GM12878 (cell line): ENCODE data around the gene CSTA. TPM values are rescaled to one million over a fixed set of nuclear protein-coding genes. Genes with fewer than 3 reads are reported as not detected.

ENCODE experiments used
- ATAC-seq: fragments of 200-7000 bp; cut with Tn5 transposase; 3 replicates; pipeline ENCODE4 v1.9.1; 2020; ENCODE audit warnings: mild to moderate bottlenecking, moderate library complexity
- BruUV-seq: library from RNA; stranded (reverse); fragments of 400-500 nt; replicated peaks from 2 replicates; lab custom pipeline; 2021; lab: Mats Ljungman, UMichigan
- CTCF ChIA-PET: fragments of 300-600 bp; sonication (Branson Sonifier 250); formaldehyde crosslinking; extraction: SDS; loops from one replicate; lab custom pipeline; 2021; ENCODE audit warnings: inconsistent platforms; lab: Yijun Ruan, JAX
- POLR2A ChIA-PET: fragments of 350-600 bp; formaldehyde crosslinking; extraction: SDS; loops from one replicate; lab custom pipeline; 2021; ENCODE audit warnings: inconsistent platforms; lab: Charles Lee
- RAD21 ChIA-PET: fragments of 300-600 bp; sonication (Branson Sonifier 250); formaldehyde crosslinking; loops from one replicate; lab custom pipeline; 2023; ENCODE audit warnings: antibody characterized with exemption; ENCODE audit not compliant: unreplicated experiment; lab: Charles Lee
- SMC1A ChIA-PET: fragments of 300-600 bp; sonication (Branson Sonifier 250); formaldehyde crosslinking; loops from one replicate; lab custom pipeline; 2023; ENCODE audit not compliant: unreplicated experiment, uncharacterized antibody; lab: Charles Lee
- DNase-seq: peaks from one replicate; pipeline ENCODE4 v3.0.0-alpha.2; 2011; ENCODE audit warnings: low read depth, low spot score
- FAIRE-seq: peaks from 3 replicates; lab custom pipeline; 2011; peaks lifted over from hg19 to GRCh38; lab: Jason Lieb, UNC
- H2AFZ ChIP-seq: 2 replicates; pipeline ENCODE4 v1.6.0; 2011; ENCODE audit warnings: low read depth, low read length, control low read depth; ENCODE audit not compliant: control insufficient read depth
- H3K27ac ChIP-seq: 2 replicates; pipeline ENCODE4 v1.5.1; 2011; ENCODE audit warnings: control low read depth; ENCODE audit not compliant: control insufficient read depth, insufficient read depth
- H3K27me3 ChIP-seq, 2 experiments: replicated peaks in 1 of 2; 2 replicates each; pipeline versions ENCODE4 v1.6.0 to v1.6.1; 2011; ENCODE audit warnings: low read length in 1 of 2; ENCODE audit not compliant: control insufficient read depth in 2 of 2, insufficient read depth in 2 of 2
- H3K36me3 ChIP-seq, 2 experiments: 2 replicates each; pipeline ENCODE4 v1.5.1; 2011; ENCODE audit warnings: low read length in 1 of 2; ENCODE audit not compliant: control insufficient read depth in 2 of 2, insufficient read depth in 2 of 2
- H3K4me1 ChIP-seq: 2 replicates; pipeline ENCODE4 v1.6.1; 2011; ENCODE audit warnings: mild to moderate bottlenecking, low read length, moderate library complexity, mixed read lengths; ENCODE audit not compliant: control insufficient read depth, insufficient read depth
- H3K4me2 ChIP-seq: 2 replicates; pipeline ENCODE4 v1.6.0; 2011; ENCODE audit warnings: control low read depth; ENCODE audit not compliant: control insufficient read depth, insufficient read depth
- H3K4me3 ChIP-seq: fragments of 200-600 bp; sonication (generic); 2 replicates; pipeline ENCODE4 v1.5.1; 2016
- H3K79me2 ChIP-seq: 2 replicates; pipeline ENCODE4 v1.6.0; 2011; ENCODE audit warnings: low read length; ENCODE audit not compliant: control insufficient read depth, insufficient read depth
- H3K9ac ChIP-seq: 2 replicates; pipeline ENCODE4 v1.8.0; 2011; ENCODE audit warnings: low read length, control low read depth, mixed read lengths; ENCODE audit not compliant: control insufficient read depth, insufficient read depth
- H3K9me3 ChIP-seq: replicated peaks from 3 replicates; pipeline ENCODE4 v1.5.1; 2011; ENCODE audit warnings: mild to moderate bottlenecking, low read length; ENCODE audit not compliant: control insufficient read depth, insufficient read depth
- H4K20me1 ChIP-seq: 2 replicates; pipeline ENCODE4 v1.6.0; 2011; ENCODE audit not compliant: control insufficient read depth, insufficient read depth
- BACH1 ChIP-seq: fragments of 450-650 bp; IDR thresholded peaks from 2 replicates; pipeline ENCODE4 v1.6.1; 2017; ENCODE audit warnings: mild to moderate bottlenecking, borderline replicate concordance
- KDM1A ChIP-seq: fragments of 200-600 bp; sonication (generic); IDR thresholded peaks from 2 replicates; pipeline ENCODE4 v1.6.1; 2016; ENCODE audit warnings: borderline replicate concordance
- MTA2 ChIP-seq: fragments of 450-650 bp; IDR thresholded peaks from 2 replicates; pipeline ENCODE4 v1.6.1; 2016; ENCODE audit warnings: low read depth, mild to moderate bottlenecking, moderate library complexity
- MTA3 ChIP-seq: IDR thresholded peaks from 2 replicates; pipeline ENCODE4 v1.6.1; 2012; ENCODE audit warnings: low read length, inconsistent platforms, borderline replicate concordance
- NR2C1 ChIP-seq: fragments of 450-650 bp; IDR thresholded peaks from 2 replicates; pipeline ENCODE4 v1.6.1; 2017; ENCODE audit warnings: antibody characterized with exemption, mild to moderate bottlenecking, moderate library complexity
- NRF1 ChIP-seq: conservative IDR thresholded peaks from 2 replicates; pipeline ENCODE4 v1.6.1; 2011; ENCODE audit warnings: mild to moderate bottlenecking, low read depth, low read length, improper control_type of control experiment
- PAX5 ChIP-seq: IDR thresholded peaks from 2 replicates; pipeline ENCODE4 v1.6.1; 2011; ENCODE audit warnings: low read depth, low read length, borderline replicate concordance
- PML ChIP-seq: IDR thresholded peaks from 2 replicates; pipeline ENCODE4 v1.6.1; 2012; ENCODE audit warnings: low read length, inconsistent platforms
- RAD21 ChIP-seq: IDR thresholded peaks from 2 replicates; pipeline ENCODE4 v1.6.1; 2011; ENCODE audit warnings: mild to moderate bottlenecking, low read depth, low read length, moderate library complexity; ENCODE audit not compliant: insufficient read depth
- RUNX3 ChIP-seq: IDR thresholded peaks from 2 replicates; pipeline ENCODE4 v1.6.1; 2012; ENCODE audit warnings: low read length, inconsistent platforms
- SMC3 ChIP-seq: IDR thresholded peaks from 2 replicates; pipeline ENCODE4 v1.6.1; 2011; ENCODE audit warnings: low read length, improper control_type of control experiment, borderline replicate concordance
- YBX1 ChIP-seq: fragments of 450-650 bp; IDR thresholded peaks from 2 replicates; pipeline ENCODE4 v1.6.1; 2016; ENCODE audit warnings: antibody characterized with exemption
- WGBS: methylation state at CpG from one replicate; pipeline ENCODE4 v1.1.6; 2016; ENCODE audit warnings: low lambda C conversion rate; ENCODE audit not compliant: insufficient replicate concordance, insufficient coverage; ENCODE audit errors: missing lambda C conversion rate; 5-methylcytosine and 5-hydroxymethylcytosine counted together
- in situ Hi-C: fragments of 300-500 bp; cut with MboI; formaldehyde crosslinking; loops from 9 replicates; pipeline ENCODE4 v1.14.3; 2018; ENCODE audit warnings: mixed read lengths
- intact Hi-C: fragments of 100-400 bp; cut with micrococcal nuclease; formaldehyde crosslinking; loops from one replicate; pipeline ENCODE4 v1.14.2; 2022; ENCODE audit not compliant: unreplicated experiment
- polyA plus RNA-seq, 11 experiments: library from polyadenylated mRNA; depleted of rRNA in 4 of 11; unstranded in 6 of 11; stranded (reverse) in 5 of 11; fragments of >200 nt; fragmentation: Nextera tagmentation in 4 of 11; fragmentation: Illumina TruSeq in 1 of 11; extraction: Ambion mirVana in 4 of 11; extraction: Trizol in 1 of 11; gene quantifications; 1 replicate in 1 of 11; 2 replicates in 10 of 11; pipeline versions ENCODE4 v1.2.1 to v1.2.3, GENCODE V29; 2011 to 2016; ENCODE audit warnings: inconsistent platforms in 2 of 11, missing spikeins in 2 of 11, low read depth in 1 of 11
- total RNA-seq, 4 experiments: library from RNA; depleted of rRNA in 3 of 4; stranded (reverse); fragments of >200 nt in 3 of 4; fragmentation: Illumina TruSeq in 1 of 4; extraction: Trizol in 1 of 4; gene quantifications; 2 replicates each; pipeline versions ENCODE4 v1.2.1 to v1.2.3, GENCODE V29; 2013 to 2021
- TF ChIP-seq, protein P1 (sequence below): fragments of 450-650 bp; IDR thresholded peaks from 2 replicates; pipeline ENCODE4 v1.6.1; 2017; ENCODE audit warnings: borderline replicate concordance
- TF ChIP-seq, protein P2 (sequence below), 3 experiments: IDR thresholded peaks in 2 of 3; conservative IDR thresholded peaks in 1 of 3; 2 replicates each; pipeline ENCODE4 v1.5.1; 2011; ENCODE audit warnings: low read depth in 3 of 3, low read length in 3 of 3, mild to moderate bottlenecking in 3 of 3, control low read depth in 2 of 3, moderate library complexity in 2 of 3, inconsistent platforms in 1 of 3, mixed read lengths in 1 of 3; ENCODE audit not compliant: control insufficient read depth in 2 of 3, insufficient read depth in 1 of 3; ENCODE audit errors: extremely low read depth in 1 of 3
- TF ChIP-seq, protein P3 (sequence below): fragments of 450-650 bp; formaldehyde crosslinking; IDR thresholded peaks from 2 replicates; pipeline ENCODE4 v1.4.0; 2022; ENCODE audit warnings: mild to moderate bottlenecking, moderate library complexity
- TF ChIP-seq, protein P4 (sequence below): fragments of 450-650 bp; IDR thresholded peaks from 2 replicates; pipeline ENCODE4 v1.6.1; 2017; ENCODE audit warnings: mild to moderate bottlenecking

CSTA gene
- total and polyA plus RNA-seq, 10 of the 15 experiments (the other 5 are each of a cell fraction or from before 2014, with no cell fraction given), result 1.8 to 6.7 (median 3.4) TPM

DNA sequence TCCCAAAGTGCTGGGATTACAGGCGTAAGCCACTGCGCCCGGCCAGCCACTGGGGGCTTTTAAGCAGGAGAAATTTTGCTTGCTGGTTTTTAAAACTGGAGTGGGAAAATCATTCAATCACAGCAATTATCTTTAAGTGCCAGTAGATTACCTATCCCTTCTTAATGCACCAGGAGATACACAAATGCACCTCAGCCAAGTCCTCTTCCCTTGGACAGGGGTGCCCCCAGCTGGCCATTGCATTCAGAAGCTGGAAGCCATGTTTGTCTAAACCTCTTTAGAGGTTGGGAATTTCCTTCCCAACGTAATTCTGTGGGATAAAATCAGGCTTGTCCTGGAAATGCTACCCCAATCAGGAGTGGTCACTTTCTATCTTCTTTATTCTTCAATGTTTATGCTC lies 31.4 kb downstream of the CSTA start:
- H3K9me3 ChIP-seq, result no peaks in the 10 kb centered on the region
- RAD21 ChIA-PET, result interaction anchor here (0.8 to 7.4 kb wide), 6 partner anchors 15 to 810 kb away, joined by 3 to 114 read pairs (median 4); no protein-coding TSS in a partner anchor
- no peak overlapping the region for H2AFZ ChIP-seq
- no peaks in the 10 kb centered on the region for H4K20me1 ChIP-seq
- H3K4me1 ChIP-seq, result no peaks in the 10 kb centered on the region
- intact Hi-C loops (loop anchor here (1.0 to 2.0 kb wide), 5 partner anchors 50 to 810 kb away; no protein-coding TSS in a partner anchor), in situ Hi-C loops (loop anchor here (5.0 to 10.0 kb wide), 2 partner anchors 254 to 812 kb away; partner anchors contain the start of gene POLQ)
- H3K36me3 ChIP-seq, result peaks cover 0 to 3% of the 10 kb centered on the region in 2 experiments; a peak in 2 of 4 replicates
- DNase-seq (no peak), FAIRE-seq (no peak), ATAC-seq (peak; percentile 72)
- CTCF ChIA-PET, result interaction anchor here (1.0 to 7.9 kb wide), 12 partner anchors 13 to 809 kb away, joined by 3 to 192 read pairs (median 6); partner anchors contain the start of gene FAM162A
- 82% methylated on average over 4 of the region's 4 CpGs for WGBS
- H3K27ac ChIP-seq, result no peak overlapping the region
- BruUV-seq, result no TSS peak
- H3K4me2 ChIP-seq, result no peak overlapping the region
- H3K79me2 ChIP-seq, result no peaks in the 10 kb centered on the region
- H3K4me3 ChIP-seq, result no peak overlapping the region
- H3K27me3 ChIP-seq, result no peaks in the 10 kb centered on the region
- H3K9ac ChIP-seq, result no peak overlapping the region
- SMC1A ChIA-PET, result interaction anchor here (1.2 to 7.9 kb wide), 11 partner anchors 9 to 809 kb away, joined by 3 to 191 read pairs (median 4); no protein-coding TSS in a partner anchor
- POLR2A ChIA-PET, result interaction anchor here (1.0 to 1.2 kb wide), 2 partner anchors 14 to 49 kb away, joined by 3 to 4 read pairs; no protein-coding TSS in a partner anchor
- TF ChIP-seq BACH1 (no peak), NRF1 (no peak), NR2C1 (no peak), PAX5 (no peak), PML (no peak), YBX1 (no peak), RAD21 (peak; percentile 93), KDM1A (no peak), SMC3 (peak; percentile 82; the same call in 1 of the 2 replicates), MTA2 (no peak), MTA3 (no peak), RUNX3 (no peak)
- TF ChIP-seq, protein P1, sequence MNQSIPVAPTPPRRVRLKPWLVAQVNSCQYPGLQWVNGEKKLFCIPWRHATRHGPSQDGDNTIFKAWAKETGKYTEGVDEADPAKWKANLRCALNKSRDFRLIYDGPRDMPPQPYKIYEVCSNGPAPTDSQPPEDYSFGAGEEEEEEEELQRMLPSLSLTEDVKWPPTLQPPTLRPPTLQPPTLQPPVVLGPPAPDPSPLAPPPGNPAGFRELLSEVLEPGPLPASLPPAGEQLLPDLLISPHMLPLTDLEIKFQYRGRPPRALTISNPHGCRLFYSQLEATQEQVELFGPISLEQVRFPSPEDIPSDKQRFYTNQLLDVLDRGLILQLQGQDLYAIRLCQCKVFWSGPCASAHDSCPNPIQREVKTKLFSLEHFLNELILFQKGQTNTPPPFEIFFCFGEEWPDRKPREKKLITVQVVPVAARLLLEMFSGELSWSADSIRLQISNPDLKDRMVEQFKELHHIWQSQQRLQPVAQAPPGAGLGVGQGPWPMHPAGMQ, result no peak
- TF ChIP-seq, protein P2, sequence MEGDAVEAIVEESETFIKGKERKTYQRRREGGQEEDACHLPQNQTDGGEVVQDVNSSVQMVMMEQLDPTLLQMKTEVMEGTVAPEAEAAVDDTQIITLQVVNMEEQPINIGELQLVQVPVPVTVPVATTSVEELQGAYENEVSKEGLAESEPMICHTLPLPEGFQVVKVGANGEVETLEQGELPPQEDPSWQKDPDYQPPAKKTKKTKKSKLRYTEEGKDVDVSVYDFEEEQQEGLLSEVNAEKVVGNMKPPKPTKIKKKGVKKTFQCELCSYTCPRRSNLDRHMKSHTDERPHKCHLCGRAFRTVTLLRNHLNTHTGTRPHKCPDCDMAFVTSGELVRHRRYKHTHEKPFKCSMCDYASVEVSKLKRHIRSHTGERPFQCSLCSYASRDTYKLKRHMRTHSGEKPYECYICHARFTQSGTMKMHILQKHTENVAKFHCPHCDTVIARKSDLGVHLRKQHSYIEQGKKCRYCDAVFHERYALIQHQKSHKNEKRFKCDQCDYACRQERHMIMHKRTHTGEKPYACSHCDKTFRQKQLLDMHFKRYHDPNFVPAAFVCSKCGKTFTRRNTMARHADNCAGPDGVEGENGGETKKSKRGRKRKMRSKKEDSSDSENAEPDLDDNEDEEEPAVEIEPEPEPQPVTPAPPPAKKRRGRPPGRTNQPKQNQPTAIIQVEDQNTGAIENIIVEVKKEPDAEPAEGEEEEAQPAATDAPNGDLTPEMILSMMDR (IDR thresholded peaks at IDR 0.05 in 2 of 3, conservative IDR thresholded peaks at IDR 0.05 in 1 of 3; ENCODE audit: control insufficient read depth in 2 of 3, extremely low read depth in 1 of 3, insufficient read depth in 1 of 3, low read depth in 3 of 3, low read length in 3 of 3), result peak; percentile 49 to 80 (median 51); a peak in 4 of 6 replicates
- TF ChIP-seq, protein P3, sequence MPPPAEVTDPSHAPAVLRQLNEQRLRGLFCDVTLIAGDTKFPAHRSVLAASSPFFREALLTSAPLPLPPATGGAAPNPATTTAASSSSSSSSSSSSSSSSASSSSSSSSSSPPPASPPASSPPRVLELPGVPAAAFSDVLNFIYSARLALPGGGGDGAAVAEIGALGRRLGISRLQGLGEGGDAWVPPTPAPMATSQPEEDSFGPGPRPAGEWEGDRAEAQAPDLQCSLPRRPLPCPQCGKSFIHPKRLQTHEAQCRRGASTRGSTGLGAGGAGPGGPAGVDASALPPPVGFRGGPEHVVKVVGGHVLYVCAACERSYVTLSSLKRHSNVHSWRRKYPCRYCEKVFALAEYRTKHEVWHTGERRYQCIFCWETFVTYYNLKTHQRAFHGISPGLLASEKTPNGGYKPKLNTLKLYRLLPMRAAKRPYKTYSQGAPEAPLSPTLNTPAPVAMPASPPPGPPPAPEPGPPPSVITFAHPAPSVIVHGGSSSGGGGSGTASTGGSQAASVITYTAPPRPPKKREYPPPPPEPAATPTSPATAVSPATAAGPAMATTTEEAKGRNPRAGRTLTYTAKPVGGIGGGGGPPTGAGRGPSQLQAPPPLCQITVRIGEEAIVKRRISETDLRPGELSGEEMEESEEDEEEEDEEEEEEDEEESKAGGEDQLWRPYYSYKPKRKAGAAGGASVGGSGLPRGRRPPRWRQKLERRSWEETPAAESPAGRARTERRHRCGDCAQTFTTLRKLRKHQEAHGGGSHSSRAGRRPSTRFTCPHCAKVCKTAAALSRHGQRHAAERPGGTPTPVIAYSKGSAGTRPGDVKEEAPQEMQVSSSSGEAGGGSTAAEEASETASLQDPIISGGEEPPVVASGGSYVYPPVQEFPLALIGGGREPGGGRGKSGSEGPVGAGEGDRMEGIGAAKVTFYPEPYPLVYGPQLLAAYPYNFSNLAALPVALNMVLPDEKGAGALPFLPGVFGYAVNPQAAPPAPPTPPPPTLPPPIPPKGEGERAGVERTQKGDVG (CRISPR knock-in tag), result no peak
- TF ChIP-seq, protein P4, sequence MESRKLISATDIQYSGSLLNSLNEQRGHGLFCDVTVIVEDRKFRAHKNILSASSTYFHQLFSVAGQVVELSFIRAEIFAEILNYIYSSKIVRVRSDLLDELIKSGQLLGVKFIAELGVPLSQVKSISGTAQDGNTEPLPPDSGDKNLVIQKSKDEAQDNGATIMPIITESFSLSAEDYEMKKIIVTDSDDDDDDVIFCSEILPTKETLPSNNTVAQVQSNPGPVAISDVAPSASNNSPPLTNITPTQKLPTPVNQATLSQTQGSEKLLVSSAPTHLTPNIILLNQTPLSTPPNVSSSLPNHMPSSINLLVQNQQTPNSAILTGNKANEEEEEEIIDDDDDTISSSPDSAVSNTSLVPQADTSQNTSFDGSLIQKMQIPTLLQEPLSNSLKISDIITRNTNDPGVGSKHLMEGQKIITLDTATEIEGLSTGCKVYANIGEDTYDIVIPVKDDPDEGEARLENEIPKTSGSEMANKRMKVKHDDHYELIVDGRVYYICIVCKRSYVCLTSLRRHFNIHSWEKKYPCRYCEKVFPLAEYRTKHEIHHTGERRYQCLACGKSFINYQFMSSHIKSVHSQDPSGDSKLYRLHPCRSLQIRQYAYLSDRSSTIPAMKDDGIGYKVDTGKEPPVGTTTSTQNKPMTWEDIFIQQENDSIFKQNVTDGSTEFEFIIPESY, result no peak
